Measurements from ENCODE around the gene WDR37. TPM values are rescaled to one million over a fixed set of nuclear protein-coding genes. Genes with fewer than 3 reads are reported as not detected.
A peak's percentile ranks its signal among the peaks of the same experiment; 100 is the strongest.

Gene WDR37
- total and polyA plus RNA-seq, 2 experiments from 2014 or later, result 13.7 to 16.5 TPM

DNA sequence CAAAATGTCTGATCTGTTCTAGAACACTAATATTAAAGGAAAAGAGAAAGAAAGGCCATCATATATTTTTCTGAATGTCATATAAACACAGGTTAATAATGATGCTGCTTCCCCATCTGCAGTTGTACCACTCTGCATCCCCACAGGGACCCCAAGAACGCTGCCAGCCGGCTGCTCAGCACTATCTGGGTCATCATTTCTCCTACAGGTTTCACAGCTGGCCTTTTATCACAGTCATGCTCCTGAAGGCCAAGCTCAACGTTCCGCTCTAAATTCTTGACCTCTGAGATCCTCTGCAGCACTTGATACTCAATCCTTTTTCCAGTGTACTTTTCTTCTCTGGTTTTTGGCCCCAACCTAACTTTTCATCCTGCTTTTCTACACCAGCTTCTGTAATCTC lies 12.0 kb upstream of the WDR37 start:
- H3K79me2 ChIP-seq (ENCODE audit: insufficient read depth), result peaks cover 51% of the 10 kb centered on the region
- 78 to 88% methylated on average over 4 of the region's 4 CpGs for WGBS, 2 experiments (ENCODE audit: low coverage in 1 of 2, low lambda C conversion rate in 2 of 2, missing lambda C conversion rate in 2 of 2)
- H3K4me2 ChIP-seq (ENCODE audit: unreplicated experiment), result no peak overlapping the region
- no peaks in the 10 kb centered on the region for H3K9me2 ChIP-seq (ENCODE audit: insufficient read depth)
- in situ Hi-C loops (cut with MboI), result no loop called here
- no peak for DNase-seq
- H3K4me1 ChIP-seq (ENCODE audit: insufficient read depth), result peaks cover 3% of the 10 kb centered on the region; the same call in 1 of the 2 replicates
- H3K36me3 ChIP-seq (ENCODE audit: low read depth), result peaks cover 30% of the 10 kb centered on the region
- no peaks in the 10 kb centered on the region for H3K9me3 ChIP-seq (ENCODE audit: low read depth)
- no peaks in the 10 kb centered on the region for H3K27me3 ChIP-seq (replicated peaks; ENCODE audit: insufficient read depth)
- H2AFZ ChIP-seq, result no peak overlapping the region
- H3K27ac ChIP-seq, result no peak overlapping the region
- TF ChIP-seq EZH2phosphoT487 (IDR thresholded peaks at IDR 0.05; ENCODE audit: insufficient read depth, low read depth) (no peak), EZH2 (IDR thresholded peaks at IDR 0.05; ENCODE audit: insufficient read depth, poor library complexity, severe bottlenecking) (no peak)
- no peaks in the 10 kb centered on the region for H4K20me1 ChIP-seq (ENCODE audit: insufficient read depth)
- H3K9ac ChIP-seq, result no peak overlapping the region
- H3F3A ChIP-seq (ENCODE audit: insufficient read depth), result 0 out of 2 replicates have a peak, but pooled peaks cover 5% of the 10 kb centered on the region
- no peak overlapping the region for H3K4me3 ChIP-seq

- Histone ChIP-seq H3K4me1 (ENCODE audit: insufficient read depth) (peaks cover 5% of the 10 kb centered on the region; the same call in 1 of the 2 replicates), H3K9ac (no peak overlapping the region), H3F3A (ENCODE audit: insufficient read depth) (peaks cover 11% of the 10 kb centered on the region; the same call in 1 of the 2 replicates), H3K79me2 (ENCODE audit: insufficient read depth) (peaks cover 54% of the 10 kb centered on the region), H3K27me3 (replicated peaks; ENCODE audit: insufficient read depth) (no peaks in the 10 kb centered on the region), H4K20me1 (ENCODE audit: insufficient read depth) (no peaks in the 10 kb centered on the region), H3K4me2 (ENCODE audit: unreplicated experiment) (no peak overlapping the region), H3K4me3 (no peak overlapping the region), H3K36me3 (ENCODE audit: low read depth) (peaks cover 30% of the 10 kb centered on the region), H3K9me3 (ENCODE audit: low read depth) (no peaks in the 10 kb centered on the region), H3K27ac (no peak overlapping the region), H2AFZ (no peak overlapping the region), H3K9me2 (ENCODE audit: insufficient read depth) (no peaks in the 10 kb centered on the region)
- TF ChIP-seq EZH2 (IDR thresholded peaks at IDR 0.05; ENCODE audit: insufficient read depth, poor library complexity, severe bottlenecking) (no peak), EZH2phosphoT487 (IDR thresholded peaks at IDR 0.05; ENCODE audit: insufficient read depth, low read depth) (no peak)
- WGBS, 2 experiments (ENCODE audit: low coverage in 1 of 2, low lambda C conversion rate in 2 of 2, missing lambda C conversion rate in 2 of 2), result 66 to 67% methylated on average over 4 of the region's 4 CpGs
- DNase-seq, result no peak
- in situ Hi-C loops (cut with MboI), result no loop called here
Observed at GRCh38 chr10:1044964-1045363, 11.2 kb upstream of the WDR37 start.

DNA sequence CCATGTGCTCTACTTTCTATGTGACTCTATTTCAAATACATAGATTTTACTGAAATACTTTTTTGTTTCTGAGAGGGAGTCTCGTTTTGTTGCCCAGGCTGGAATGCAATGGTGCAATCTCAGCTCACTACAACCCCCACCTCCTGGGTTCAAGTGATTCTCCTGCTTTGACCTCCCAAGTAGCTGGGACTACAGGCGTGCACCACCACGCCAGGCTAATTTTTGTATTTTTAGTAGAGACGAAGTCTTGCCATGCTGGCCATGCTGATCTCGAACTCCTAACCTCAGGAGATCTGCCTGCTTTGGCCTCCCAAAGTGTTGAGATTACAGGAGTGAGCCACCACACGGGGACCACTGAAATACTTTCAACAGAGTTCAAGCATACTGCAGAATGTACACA lies 10.8 kb upstream of the WDR37 start:
- Histone ChIP-seq H3K4me1 (ENCODE audit: insufficient read depth) (peaks cover 9% of the 10 kb centered on the region), H3K27ac (no peak overlapping the region), H3F3A (ENCODE audit: insufficient read depth) (peaks cover 15% of the 10 kb centered on the region), H2AFZ (no peak overlapping the region), H3K9me2 (ENCODE audit: insufficient read depth) (no peaks in the 10 kb centered on the region), H3K79me2 (ENCODE audit: insufficient read depth) (peaks cover 59% of the 10 kb centered on the region), H3K9ac (no peak overlapping the region), H3K4me3 (no peak overlapping the region), H4K20me1 (ENCODE audit: insufficient read depth) (no peaks in the 10 kb centered on the region), H3K4me2 (ENCODE audit: unreplicated experiment) (no peak overlapping the region), H3K36me3 (ENCODE audit: low read depth) (peaks cover 28% of the 10 kb centered on the region), H3K9me3 (ENCODE audit: low read depth) (no peaks in the 10 kb centered on the region), H3K27me3 (replicated peaks; ENCODE audit: insufficient read depth) (no peaks in the 10 kb centered on the region)
- 73 to 78% methylated on average over 6 of the region's 6 CpGs for WGBS, 2 experiments (ENCODE audit: low coverage in 1 of 2, low lambda C conversion rate in 2 of 2, missing lambda C conversion rate in 2 of 2)
- no peak for TF ChIP-seq EZH2 (IDR thresholded peaks at IDR 0.05; ENCODE audit: insufficient read depth, poor library complexity, severe bottlenecking)
- TF ChIP-seq EZH2phosphoT487 (IDR thresholded peaks at IDR 0.05; ENCODE audit: insufficient read depth, low read depth), result no peak
- DNase-seq, result no peak
- in situ Hi-C loops (cut with MboI), result no loop called here

- Histone ChIP-seq H3F3A (ENCODE audit: insufficient read depth) (peaks cover 27% of the 10 kb centered on the region), H3K36me3 (ENCODE audit: low read depth) (peaks cover 13% of the 10 kb centered on the region; the same call in 1 of the 2 replicates), H3K79me2 (ENCODE audit: insufficient read depth) (peaks cover 81% of the 10 kb centered on the region), H3K4me1 (ENCODE audit: insufficient read depth) (peaks cover 21% of the 10 kb centered on the region), H3K9ac (peak overlapping the region; percentile 96), H3K27me3 (replicated peaks; ENCODE audit: insufficient read depth) (no peaks in the 10 kb centered on the region), H3K9me3 (ENCODE audit: low read depth) (no peaks in the 10 kb centered on the region), H3K4me2 (ENCODE audit: unreplicated experiment) (peak overlapping the region; percentile 81), H3K27ac (peak overlapping the region; percentile 97), H3K9me2 (ENCODE audit: insufficient read depth) (no peaks in the 10 kb centered on the region), H2AFZ (peak overlapping the region; percentile 65), H4K20me1 (ENCODE audit: insufficient read depth) (no peaks in the 10 kb centered on the region; the same call in 1 of the 2 replicates), H3K4me3 (peak overlapping the region; percentile 91)
- in situ Hi-C loops (cut with MboI), result no loop called here
- DNase-seq, result peak; percentile 51
- WGBS, 2 experiments (ENCODE audit: low coverage in 1 of 2, low lambda C conversion rate in 2 of 2, missing lambda C conversion rate in 2 of 2), result 3% methylated on average over 15 of the region's 15 CpGs
- TF ChIP-seq EZH2phosphoT487 (IDR thresholded peaks at IDR 0.05; ENCODE audit: insufficient read depth, low read depth) (no peak), EZH2 (IDR thresholded peaks at IDR 0.05; ENCODE audit: insufficient read depth, poor library complexity, severe bottlenecking) (no peak)
Observed at GRCh38 chr10:1047937-1048336, 8.2 kb upstream of the WDR37 start.

Data from GM23248 (cell line).